ENCODE measurements around the gene PAX7. TPM values are rescaled to one million over a fixed set of nuclear protein-coding genes. Genes with fewer than 3 reads are reported as not detected.

PAX7 gene
- total RNA-seq, 2 experiments from 2014 or later, result not detected

- no peaks in the 10 kb centered on the region for H3K36me3 Mint-ChIP-seq (ENCODE audit: low read depth)
- Histone ChIP-seq H3K4me1 (ENCODE audit: insufficient read depth, low read length) (peaks cover 47% of the 10 kb centered on the region), H3K4me3 (ENCODE audit: low read length) (peak overlapping the region; percentile 22), H3K27me3 (ENCODE audit: control insufficient read depth in 1 of 2, insufficient read depth in 2 of 2, low read length in 2 of 2) (peaks cover 84 to 93% of the 10 kb centered on the region in 2 experiments), H3K36me3 (ENCODE audit: insufficient read depth, low read length) (no peaks in the 10 kb centered on the region), H3K9me3 (ENCODE audit: control insufficient read depth in 1 of 2, insufficient read depth in 1 of 2, low read length in 2 of 2) (peaks cover 0 to 23% of the 10 kb centered on the region in 2 experiments), H3K27ac (ENCODE audit: low read depth in 1 of 2, low read length in 2 of 2) (no peak overlapping the region)
- peak in 1 of 14 experiments; percentile 19 for DNase-seq
- CTCF ChIA-PET, result no interaction called here
- H3K27ac Mint-ChIP-seq, result no peak overlapping the region
- intact Hi-C loops (cut with DNase I, micrococcal nuclease), result no loop called here
- POLR2A ChIA-PET, result no interaction called here
- no peaks in the 10 kb centered on the region for H3K9me3 Mint-ChIP-seq
- H3K4me1 Mint-ChIP-seq (ENCODE audit: low read depth), result peaks cover 80% of the 10 kb centered on the region
- TF ChIP-seq CTCF (IDR thresholded peaks at IDR 0.05), result no peak
- H3K27me3 Mint-ChIP-seq, result peaks cover 91% of the 10 kb centered on the region
- H3K4me3 Mint-ChIP-seq, result peak overlapping the region; percentile 77
- peak; percentile 43 for ATAC-seq (ENCODE audit: poor library complexity)
These were observed 12.7 kb downstream of the PAX7 start for GRCh38 chr1:18643154-18644012.

- ATAC-seq (ENCODE audit: poor library complexity) (no peak), DNase-seq (no peak)
- peaks cover 74% of the 10 kb centered on the region for H3K4me1 Mint-ChIP-seq (ENCODE audit: low read depth)
- peaks cover 78 to 93% of the 10 kb centered on the region in 2 experiments for H3K27me3 ChIP-seq (ENCODE audit: control insufficient read depth in 1 of 2, insufficient read depth in 2 of 2, low read length in 2 of 2)
- peaks cover 91% of the 10 kb centered on the region for H3K27me3 Mint-ChIP-seq
- no peak overlapping the region for H3K27ac ChIP-seq (ENCODE audit: low read depth in 1 of 2, low read length in 2 of 2)
- no peak overlapping the region for H3K4me3 Mint-ChIP-seq
- intact Hi-C loops (cut with DNase I, micrococcal nuclease), result no loop called here
- H3K9me3 ChIP-seq (ENCODE audit: control insufficient read depth in 1 of 2, insufficient read depth in 1 of 2, low read length in 2 of 2), result peaks cover 0 to 27% of the 10 kb centered on the region in 2 experiments
- H3K4me1 ChIP-seq (ENCODE audit: insufficient read depth, low read length), result peaks cover 47% of the 10 kb centered on the region
- no peak for TF ChIP-seq CTCF (IDR thresholded peaks at IDR 0.05)
- H3K36me3 ChIP-seq (ENCODE audit: insufficient read depth, low read length), result no peaks in the 10 kb centered on the region
- no peak overlapping the region for H3K27ac Mint-ChIP-seq
- CTCF ChIA-PET, result no interaction called here
- H3K4me3 ChIP-seq (ENCODE audit: low read length), result no peak overlapping the region
- H3K36me3 Mint-ChIP-seq (ENCODE audit: low read depth), result no peaks in the 10 kb centered on the region
- H3K9me3 Mint-ChIP-seq, result no peaks in the 10 kb centered on the region
- POLR2A ChIA-PET, result no interaction called here
These were observed 13.4 kb downstream of the PAX7 start for GRCh38 chr1:18644013-18644399.

- intact Hi-C loops (cut with DNase I, micrococcal nuclease), result no loop called here
- DNase-seq, result no peak
- Mint-ChIP-seq H3K4me3 (peak overlapping the region; percentile 48), H3K4me1 (ENCODE audit: low read depth) (peaks cover 70% of the 10 kb centered on the region), H3K36me3 (ENCODE audit: low read depth) (no peaks in the 10 kb centered on the region), H3K27me3 (peaks cover 91% of the 10 kb centered on the region), H3K27ac (no peak overlapping the region), H3K9me3 (no peaks in the 10 kb centered on the region)
- Histone ChIP-seq H3K36me3 (ENCODE audit: insufficient read depth, low read length) (no peaks in the 10 kb centered on the region), H3K27ac (ENCODE audit: low read depth in 1 of 2, low read length in 2 of 2) (no peak overlapping the region), H3K4me3 (ENCODE audit: low read length) (no peak overlapping the region), H3K4me1 (ENCODE audit: insufficient read depth, low read length) (peaks cover 47% of the 10 kb centered on the region), H3K27me3 (ENCODE audit: control insufficient read depth in 1 of 2, insufficient read depth in 2 of 2, low read length in 2 of 2) (peaks cover 73 to 93% of the 10 kb centered on the region in 2 experiments), H3K9me3 (ENCODE audit: control insufficient read depth in 1 of 2, insufficient read depth in 1 of 2, low read length in 2 of 2) (peaks cover 0 to 27% of the 10 kb centered on the region in 2 experiments)
- CTCF ChIA-PET, result no interaction called here
- POLR2A ChIA-PET, result no interaction called here
- no peak for ATAC-seq (ENCODE audit: poor library complexity)
- TF ChIP-seq CTCF (IDR thresholded peaks at IDR 0.05), result no peak
These were observed 13.8 kb downstream of the PAX7 start for GRCh38 chr1:18644446-18644845.
